HEK293T (cell line): ENCODE data around the gene HCRTR1.

Experiments used
- CTCF ChIA-PET: fragments of 350-600 bp; formaldehyde crosslinking; extraction: SDS; loops from one replicate; lab custom pipeline; 2021; ENCODE audit warnings: antibody characterized with exemption, inconsistent platforms; lab: Yijun Ruan, JAX
- POLR2A ChIA-PET: fragments of 350-600 bp; formaldehyde crosslinking; extraction: SDS; loops from one replicate; lab custom pipeline; 2020; ENCODE audit warnings: antibody characterized with exemption, inconsistent platforms; lab: Yijun Ruan, JAX
- DNase-seq: peaks from one replicate; pipeline ENCODE4 v3.0.0; 2012; ENCODE audit warnings: mixed read lengths; ENCODE audit errors: extremely low spot score
- ARNT ChIP-seq: fragments of 450-650 bp; IDR thresholded peaks from 2 replicates; pipeline ENCODE4 v1.6.1; 2017; ENCODE audit warnings: mild to moderate bottlenecking
- BHLHE40 ChIP-seq: fragments of 450-650 bp; IDR thresholded peaks from 2 replicates; pipeline ENCODE4 v1.6.1; 2016; ENCODE audit warnings: mild to moderate bottlenecking, moderate library complexity, borderline replicate concordance
- CTBP1 ChIP-seq: fragments of 450-650 bp; IDR thresholded peaks from 2 replicates; pipeline ENCODE4 v1.6.1; 2016; ENCODE audit warnings: borderline replicate concordance
- ELF4 ChIP-seq: fragments of 450-650 bp; IDR thresholded peaks from 2 replicates; pipeline ENCODE4 v1.6.1; 2017; ENCODE audit warnings: antibody characterized with exemption
- FOXA1 ChIP-seq: fragments of 450-650 bp; IDR thresholded peaks from 2 replicates; pipeline ENCODE4 v1.6.1; 2016; ENCODE audit warnings: mild to moderate bottlenecking
- FOXK2 ChIP-seq: fragments of 450-650 bp; IDR thresholded peaks from 2 replicates; pipeline ENCODE4 v1.6.1; 2016; ENCODE audit warnings: mild to moderate bottlenecking
- FOXM1 ChIP-seq: fragments of 450-650 bp; IDR thresholded peaks from 2 replicates; pipeline ENCODE4 v1.6.1; 2017; ENCODE audit warnings: mild to moderate bottlenecking, borderline replicate concordance
- HDGF ChIP-seq: fragments of 450-650 bp; IDR thresholded peaks from 2 replicates; pipeline ENCODE4 v1.6.1; 2017; ENCODE audit warnings: antibody characterized with exemption, borderline replicate concordance
- L3MBTL2 ChIP-seq: fragments of 450-650 bp; conservative IDR thresholded peaks from 2 replicates; pipeline ENCODE4 v1.6.1; 2016; ENCODE audit warnings: mild to moderate bottlenecking
- LEF1 ChIP-seq: fragments of 450-650 bp; IDR thresholded peaks from 2 replicates; pipeline ENCODE4 v1.6.1; 2017; ENCODE audit warnings: mild to moderate bottlenecking, borderline replicate concordance
- NFRKB ChIP-seq: fragments of 450-650 bp; IDR thresholded peaks from 2 replicates; pipeline ENCODE4 v1.6.1; 2016; ENCODE audit warnings: mild to moderate bottlenecking, moderate library complexity
- PKNOX1 ChIP-seq: fragments of 450-650 bp; IDR thresholded peaks from 2 replicates; pipeline ENCODE4 v1.6.1; 2016
- SP1 ChIP-seq: fragments of 450-650 bp; IDR thresholded peaks from 2 replicates; pipeline ENCODE4 v1.6.1; 2017
- SUZ12 ChIP-seq: fragments of 450-650 bp; IDR thresholded peaks from 2 replicates; pipeline ENCODE4 v1.6.1; 2016; ENCODE audit warnings: mild to moderate bottlenecking
- TARDBP ChIP-seq: fragments of 450-650 bp; IDR thresholded peaks from 2 replicates; pipeline ENCODE4 v1.6.1; 2016
- ZNF384 ChIP-seq: fragments of 450-650 bp; IDR thresholded peaks from 2 replicates; pipeline ENCODE4 v1.6.1; 2016

Gene HCRTR1

DNA sequence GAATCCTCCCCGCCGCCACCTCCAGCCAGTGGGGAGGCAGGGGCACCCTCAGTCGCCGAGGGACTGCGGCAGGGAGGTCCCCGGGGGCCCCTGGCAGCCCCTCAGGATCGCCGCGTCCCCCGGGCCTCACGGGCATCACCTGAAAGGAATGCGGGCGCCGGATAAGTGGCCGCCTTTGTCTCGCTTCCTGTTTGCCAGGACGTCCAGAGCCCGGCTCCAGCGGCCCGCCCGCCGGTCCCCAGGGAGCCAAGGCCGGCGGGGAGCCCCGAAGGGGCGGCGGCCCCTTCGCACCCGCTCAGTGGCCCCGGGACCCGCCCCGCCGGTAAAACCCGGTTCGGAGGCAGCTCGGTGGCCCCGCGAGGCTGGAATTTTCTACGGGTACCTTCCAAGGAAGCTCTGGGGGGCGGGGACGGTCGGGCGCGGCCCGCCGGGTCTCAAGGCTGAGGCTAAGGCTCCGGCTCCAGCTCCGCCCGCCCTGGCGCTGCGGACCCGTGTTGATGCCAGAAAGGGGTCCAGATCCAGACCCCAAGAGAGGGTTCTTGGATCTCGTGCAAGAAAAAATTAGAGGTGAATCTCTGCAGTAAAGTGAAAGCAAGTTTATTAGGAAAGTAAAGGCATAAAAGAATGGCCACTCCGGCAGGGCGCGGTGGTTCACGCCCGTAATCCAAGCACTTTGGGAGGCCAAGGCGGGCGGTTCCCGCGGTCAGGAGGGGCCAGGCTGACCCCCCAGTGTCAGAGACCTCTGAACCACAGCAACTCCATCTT lies 28.6 kb upstream of the HCRTR1 start:
- DNase-seq, result no peak
- TF ChIP-seq ZNF384 (no peak), FOXM1 (no peak), ARNT (no peak), LEF1 (no peak), FOXA1 (no peak), FOXK2 (no peak), NFRKB (no peak), ELF4 (no peak), PKNOX1 (no peak), CTBP1 (no peak), L3MBTL2 (no peak), BHLHE40 (no peak), HDGF (no peak), SUZ12 (no peak), SP1 (no peak), TARDBP (no peak)
- ChIA-PET POLR2A (no interaction called here), CTCF (no interaction called here)

DNA sequence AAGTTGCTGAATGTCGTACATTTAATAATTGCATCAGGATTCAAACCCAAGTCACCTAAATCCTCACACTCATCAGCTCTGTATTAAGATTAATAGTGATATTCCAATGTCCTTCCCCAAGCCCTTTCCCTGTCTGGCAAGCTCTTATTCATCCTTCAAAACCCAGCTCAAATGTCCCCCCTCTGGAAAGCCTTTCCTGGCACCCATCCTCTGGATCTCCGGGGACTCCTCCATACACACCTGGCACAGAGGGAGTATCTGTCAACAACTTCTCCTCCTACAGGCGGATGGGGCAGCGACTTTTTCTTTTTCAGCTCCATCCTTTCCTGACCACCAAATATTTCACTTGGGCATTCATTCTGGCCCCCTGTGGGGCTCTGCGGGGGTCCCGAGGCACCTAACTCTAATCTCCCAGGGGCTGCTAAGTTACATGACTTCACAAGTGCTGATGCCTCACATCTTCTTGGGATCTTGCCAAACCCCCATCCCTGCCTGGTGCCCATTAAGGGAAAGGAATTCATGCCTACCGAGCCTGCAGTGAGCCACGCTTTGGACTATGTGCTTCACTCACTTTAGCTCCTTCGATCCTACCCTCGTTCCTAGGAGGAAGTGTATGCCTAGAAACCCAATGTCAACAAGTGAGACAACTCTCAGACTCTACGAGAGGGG lies 25.9 kb upstream of the HCRTR1 start:
- DNase-seq, result no peak
- ChIA-PET POLR2A (interaction anchor here (1.0 to 1.2 kb wide), 2 partner anchors 28 to 53 kb away, joined by 3 read pairs; partner anchors contain the start of gene PEF1), CTCF (interaction anchor here (1.1 kb wide), 2 partner anchors 14 to 28 kb away, joined by 3 to 4 read pairs; no protein-coding TSS in a partner anchor)
- TF ChIP-seq SP1 (no peak), LEF1 (no peak), NFRKB (no peak), FOXA1 (no peak), TARDBP (no peak), PKNOX1 (no peak), ARNT (no peak), ELF4 (no peak), CTBP1 (no peak), SUZ12 (no peak), ZNF384 (no peak), L3MBTL2 (no peak), HDGF (no peak), BHLHE40 (no peak), FOXK2 (no peak), FOXM1 (no peak)

DNA sequence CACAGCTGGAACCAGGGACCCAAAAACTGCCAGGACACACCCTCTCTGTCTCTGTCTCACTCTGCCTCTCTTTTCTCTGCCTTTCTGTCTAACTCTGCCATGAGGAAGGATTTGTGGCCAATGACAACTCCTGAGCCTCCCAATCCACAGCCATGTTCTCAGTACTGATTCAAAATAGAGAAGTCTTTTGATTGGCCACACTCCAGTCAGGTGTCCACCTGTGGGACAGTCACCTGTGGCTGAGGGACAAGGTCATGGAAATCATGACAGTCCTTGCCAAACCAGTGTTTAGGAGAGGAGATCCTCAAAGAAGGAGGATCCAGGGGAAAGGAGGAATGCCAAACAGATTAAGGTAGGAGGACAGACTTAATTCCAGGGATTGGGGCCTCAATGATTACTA lies 25.4 kb upstream of the HCRTR1 start:
- CTCF ChIA-PET, result no interaction called here

GRCh38 chr1:31593136-31593665 lies 24.3 kb upstream of the HCRTR1 start:
- ChIA-PET CTCF (interaction anchor here (0.6 kb wide), 1 partner anchor 119 kb away, joined by 3 read pairs; no protein-coding TSS in a partner anchor), POLR2A (no interaction called here)
- DNase-seq, result no peak
- TF ChIP-seq L3MBTL2 (no peak), FOXM1 (no peak), FOXK2 (no peak), PKNOX1 (no peak), ELF4 (no peak), ZNF384 (no peak), FOXA1 (no peak), BHLHE40 (no peak), TARDBP (no peak), HDGF (no peak), SUZ12 (no peak), NFRKB (no peak), CTBP1 (no peak), LEF1 (no peak)

More for the DNA sequence above, 25.4 kb upstream of the HCRTR1 start:
- TF ChIP-seq FOXA1 (no peak), ZNF384 (no peak), TARDBP (no peak), NFRKB (no peak), FOXK2 (no peak), ELF4 (no peak), BHLHE40 (no peak), LEF1 (no peak), ARNT (no peak)
- DNase-seq, result no peak
- POLR2A ChIA-PET, result interaction anchor here (1.2 kb wide), 1 partner anchor 28 kb away, joined by 3 read pairs; no protein-coding TSS in a partner anchor
